Measurements from ENCODE around the gene TRABD.

TRABD gene

DNA sequence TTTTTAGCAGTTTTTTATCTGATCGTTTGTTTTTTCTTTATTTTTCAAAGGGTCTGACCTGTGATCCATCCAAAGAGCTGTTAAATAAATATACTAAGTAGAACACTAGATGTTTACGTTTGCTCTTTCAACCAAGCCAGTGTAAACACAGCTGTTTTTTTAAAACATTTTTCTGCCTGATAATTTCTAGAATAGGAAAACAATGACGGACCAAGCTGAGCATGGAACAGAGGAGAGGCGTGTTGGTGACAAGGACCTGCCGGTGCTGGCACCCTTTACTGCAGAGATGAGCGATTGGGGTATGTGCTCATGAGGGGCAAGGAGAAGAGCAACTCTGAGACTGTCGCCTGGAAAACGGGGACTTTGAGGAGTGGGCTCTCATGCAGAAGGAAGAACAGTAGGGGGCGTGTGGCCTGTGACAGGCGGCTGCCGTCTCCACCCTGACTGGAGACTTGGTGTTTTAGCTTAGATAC lies 43.8 kb upstream of the TRABD start:
- H3K79me1 ChIP-seq (ENCODE audit: low read length) = no peaks in the 10 kb centered on the region
- peaks cover 3 to 5% of the 10 kb centered on the region in 2 experiments for H3K4me1 ChIP-seq (ENCODE audit: control insufficient read depth in 1 of 2, insufficient read depth in 2 of 2, low read length in 2 of 2)
- no peaks in the 10 kb centered on the region for H3K79me2 ChIP-seq (ENCODE audit: control insufficient read depth, insufficient read depth, low read length, poor library complexity)
- H2BK12ac ChIP-seq (ENCODE audit: low read length) = no peak overlapping the region
- no peaks in the 10 kb centered on the region for H3K27me3 ChIP-seq (ENCODE audit: insufficient read depth, low read length)
- no peaks in the 10 kb centered on the region for H3K36me3 ChIP-seq (ENCODE audit: control insufficient read depth in 1 of 2, insufficient read depth in 2 of 2, low read length in 2 of 2)
- no peak overlapping the region for H3K23ac ChIP-seq (ENCODE audit: low read length)
- no CpG with 5 or more reads among the region's 11 CpGs for WGBS (ENCODE audit: extremely low coverage, insufficient coverage, insufficient read length)
- DNase-seq = no peak
- H4K8ac ChIP-seq (ENCODE audit: low read depth, low read length) = no peak overlapping the region
- peaks cover 5% of the 10 kb centered on the region for H3K9me3 ChIP-seq (ENCODE audit: insufficient read depth, low read depth, low read length)
- no peak overlapping the region for H3K4me2 ChIP-seq (ENCODE audit: low read length)
- no peak overlapping the region for H2BK5ac ChIP-seq (ENCODE audit: low read depth, low read length, poor library complexity)
- H2BK120ac ChIP-seq (ENCODE audit: insufficient read depth, low read length, poor library complexity) = no peak overlapping the region
- H4K12ac ChIP-seq (ENCODE audit: low read depth, low read length) = no peak overlapping the region
- no peak overlapping the region for H4K91ac ChIP-seq (ENCODE audit: low read depth, low read length)
- no peak overlapping the region for H3K9ac ChIP-seq (ENCODE audit: low read length)
- H3K27ac ChIP-seq (ENCODE audit: low read depth, low read length) = no peak overlapping the region
- no peak overlapping the region for H3K14ac ChIP-seq (ENCODE audit: low read length)
- H3K4me3 ChIP-seq (ENCODE audit: low read depth, low read length) = no peak overlapping the region
- H2AFZ ChIP-seq (ENCODE audit: insufficient read depth, low read length, poor library complexity) = no peak overlapping the region
- H2AK5ac ChIP-seq (ENCODE audit: low read length) = no peak overlapping the region
- H3K4ac ChIP-seq (ENCODE audit: low read depth, low read length) = no peak overlapping the region
- H3K18ac ChIP-seq (ENCODE audit: low read length) = no peak overlapping the region

DNA sequence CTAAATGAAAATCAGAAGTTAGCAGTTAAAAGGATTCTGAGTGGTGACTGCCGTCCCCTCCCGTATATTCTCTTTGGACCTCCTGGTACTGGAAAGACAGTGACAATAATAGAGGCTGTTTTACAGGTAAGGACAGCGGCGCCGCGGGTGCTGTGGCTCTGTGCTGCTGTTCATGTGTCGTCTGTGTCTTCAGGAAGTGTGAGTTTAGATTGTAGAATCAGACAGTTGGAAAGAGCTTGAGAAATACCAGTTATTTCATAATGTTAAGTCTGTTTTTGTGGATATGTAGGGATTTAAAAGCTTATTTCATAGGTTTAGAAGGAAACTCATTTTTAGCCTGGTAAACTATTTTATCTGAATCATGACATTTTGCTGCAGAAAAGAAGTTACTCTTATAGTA lies 42.6 kb upstream of the TRABD start:
- Histone ChIP-seq H4K8ac (ENCODE audit: low read depth, low read length) (no peak overlapping the region), H3K36me3 (ENCODE audit: control insufficient read depth in 1 of 2, insufficient read depth in 2 of 2, low read length in 2 of 2) (no peaks in the 10 kb centered on the region), H3K14ac (ENCODE audit: low read length) (no peak overlapping the region), H2AK5ac (ENCODE audit: low read length) (no peak overlapping the region), H4K12ac (ENCODE audit: low read depth, low read length) (no peak overlapping the region), H2BK5ac (ENCODE audit: low read depth, low read length, poor library complexity) (no peak overlapping the region), H3K4me1 (ENCODE audit: control insufficient read depth in 1 of 2, insufficient read depth in 2 of 2, low read length in 2 of 2) (peaks cover 3 to 5% of the 10 kb centered on the region in 2 experiments), H3K4me2 (ENCODE audit: low read length) (no peak overlapping the region), H3K9ac (ENCODE audit: low read length) (no peak overlapping the region), H3K23ac (ENCODE audit: low read length) (no peak overlapping the region), H3K9me3 (ENCODE audit: insufficient read depth, low read depth, low read length) (peaks cover 5% of the 10 kb centered on the region), H3K79me1 (ENCODE audit: low read length) (no peaks in the 10 kb centered on the region), H2AFZ (ENCODE audit: insufficient read depth, low read length, poor library complexity) (no peak overlapping the region), H3K4me3 (ENCODE audit: low read depth, low read length) (no peak overlapping the region), H3K27me3 (ENCODE audit: insufficient read depth, low read length) (no peaks in the 10 kb centered on the region), H2BK120ac (ENCODE audit: insufficient read depth, low read length, poor library complexity) (no peak overlapping the region), H2BK12ac (ENCODE audit: low read length) (no peak overlapping the region), H3K79me2 (ENCODE audit: control insufficient read depth, insufficient read depth, low read length, poor library complexity) (no peaks in the 10 kb centered on the region), H3K27ac (ENCODE audit: low read depth, low read length) (no peak overlapping the region), H3K18ac (ENCODE audit: low read length) (no peak overlapping the region), H4K91ac (ENCODE audit: low read depth, low read length) (no peak overlapping the region), H3K4ac (ENCODE audit: low read depth, low read length) (no peak overlapping the region)
- no peak for DNase-seq
- no CpG with 5 or more reads among the region's 7 CpGs for WGBS (ENCODE audit: extremely low coverage, insufficient coverage, insufficient read length)

DNA sequence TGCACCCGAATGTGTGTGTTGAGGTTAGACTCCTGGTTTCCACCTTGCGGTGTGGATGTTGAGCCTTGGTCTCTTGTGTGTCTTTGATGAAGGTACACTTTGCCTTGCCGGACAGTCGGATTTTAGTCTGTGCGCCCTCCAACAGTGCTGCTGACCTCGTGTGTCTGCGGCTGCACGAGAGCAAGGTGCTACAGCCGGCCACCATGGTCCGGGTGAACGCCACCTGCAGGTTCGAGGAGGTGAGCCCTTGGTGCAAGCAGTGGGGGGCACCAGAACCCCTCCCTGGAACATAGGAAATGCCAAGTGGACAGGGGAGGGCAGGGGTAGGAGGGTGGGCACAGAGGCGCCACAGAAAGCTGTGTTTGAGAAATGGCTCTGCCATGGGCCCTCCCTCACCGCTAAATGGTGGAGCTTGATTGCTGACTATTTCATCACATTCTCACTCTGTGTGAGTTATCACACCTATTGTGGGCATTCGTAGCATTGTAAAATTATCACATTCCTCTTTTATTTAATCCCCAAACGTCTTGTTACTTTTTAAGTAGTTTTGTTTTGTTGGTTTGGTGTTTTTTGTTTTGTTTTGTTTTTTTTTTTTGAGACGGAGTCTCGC lies 41.6 kb upstream of the TRABD start:
- H4K12ac ChIP-seq (ENCODE audit: low read depth, low read length) = no peak overlapping the region
- H2AK5ac ChIP-seq (ENCODE audit: low read length) = no peak overlapping the region
- H3K27me3 ChIP-seq (ENCODE audit: insufficient read depth, low read length) = no peaks in the 10 kb centered on the region
- H4K8ac ChIP-seq (ENCODE audit: low read depth, low read length) = no peak overlapping the region
- WGBS (ENCODE audit: extremely low coverage, insufficient coverage, insufficient read length) = no CpG with 5 or more reads among the region's 18 CpGs
- H2BK12ac ChIP-seq (ENCODE audit: low read length) = no peak overlapping the region
- H3K9me3 ChIP-seq (ENCODE audit: insufficient read depth, low read depth, low read length) = peaks cover 5% of the 10 kb centered on the region
- peaks cover 3 to 5% of the 10 kb centered on the region in 2 experiments for H3K4me1 ChIP-seq (ENCODE audit: control insufficient read depth in 1 of 2, insufficient read depth in 2 of 2, low read length in 2 of 2)
- H3K14ac ChIP-seq (ENCODE audit: low read length) = no peak overlapping the region
- H3K79me2 ChIP-seq (ENCODE audit: control insufficient read depth, insufficient read depth, low read length, poor library complexity) = no peaks in the 10 kb centered on the region
- H3K79me1 ChIP-seq (ENCODE audit: low read length) = no peaks in the 10 kb centered on the region
- H2AFZ ChIP-seq (ENCODE audit: insufficient read depth, low read length, poor library complexity) = no peak overlapping the region
- no peak for DNase-seq
- no peak overlapping the region for H3K4me2 ChIP-seq (ENCODE audit: low read length)
- no peak overlapping the region for H3K4me3 ChIP-seq (ENCODE audit: low read depth, low read length)
- no peak overlapping the region for H4K91ac ChIP-seq (ENCODE audit: low read depth, low read length)
- H2BK5ac ChIP-seq (ENCODE audit: low read depth, low read length, poor library complexity) = no peak overlapping the region
- no peak overlapping the region for H3K4ac ChIP-seq (ENCODE audit: low read depth, low read length)
- H2BK120ac ChIP-seq (ENCODE audit: insufficient read depth, low read length, poor library complexity) = no peak overlapping the region
- no peak overlapping the region for H3K18ac ChIP-seq (ENCODE audit: low read length)
- no peaks in the 10 kb centered on the region for H3K36me3 ChIP-seq (ENCODE audit: control insufficient read depth in 1 of 2, insufficient read depth in 2 of 2, low read length in 2 of 2)
- no peak overlapping the region for H3K27ac ChIP-seq (ENCODE audit: low read depth, low read length)
- H3K23ac ChIP-seq (ENCODE audit: low read length) = peak overlapping the region; percentile 24
- H3K9ac ChIP-seq (ENCODE audit: low read length) = no peak overlapping the region

DNA sequence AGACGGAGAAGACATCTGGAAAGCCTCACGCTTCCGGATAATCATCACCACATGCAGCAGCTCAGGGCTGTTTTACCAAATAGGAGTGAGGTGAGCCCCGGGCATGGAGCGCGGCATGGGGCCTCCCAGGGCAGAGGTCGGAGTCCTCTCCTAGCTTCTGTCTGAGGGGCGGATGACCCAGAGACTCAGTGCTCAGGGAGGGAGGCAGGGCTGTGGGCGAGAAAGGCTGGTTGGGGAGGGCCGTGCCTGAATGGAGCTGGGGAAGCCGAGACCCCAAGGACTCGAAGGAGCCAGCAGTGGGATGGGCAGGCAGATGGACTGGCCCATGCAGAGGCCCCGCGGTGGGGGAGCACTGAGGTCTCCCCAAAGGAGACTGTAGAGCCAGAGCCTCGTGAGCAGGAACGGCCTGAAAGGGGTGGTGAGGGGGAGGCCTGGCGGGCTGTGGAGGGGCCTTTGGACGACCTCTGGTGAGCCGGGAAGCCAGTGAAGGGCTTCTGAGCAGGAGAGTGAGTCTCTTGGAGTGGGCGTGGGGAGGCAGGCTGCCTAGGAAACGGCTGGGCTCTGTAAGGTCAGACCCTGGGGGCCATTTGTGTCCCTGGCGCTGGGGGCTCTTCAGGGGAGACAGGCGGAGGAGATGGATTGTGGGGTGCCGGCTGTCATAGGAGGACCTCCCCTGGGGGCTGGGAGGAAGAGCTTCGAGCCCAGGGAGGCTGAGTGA lies 39.8 kb upstream of the TRABD start:
- H3K9me3 ChIP-seq (ENCODE audit: insufficient read depth, low read depth, low read length) = peaks cover 5% of the 10 kb centered on the region
- H3K14ac ChIP-seq (ENCODE audit: low read length) = no peak overlapping the region
- no peak overlapping the region for H3K9ac ChIP-seq (ENCODE audit: low read length)
- no peak overlapping the region for H2BK5ac ChIP-seq (ENCODE audit: low read depth, low read length, poor library complexity)
- H2BK12ac ChIP-seq (ENCODE audit: low read length) = no peak overlapping the region
- H3K27ac ChIP-seq (ENCODE audit: low read depth, low read length) = no peak overlapping the region
- H2AK5ac ChIP-seq (ENCODE audit: low read length) = peak overlapping the region; percentile 3
- H4K12ac ChIP-seq (ENCODE audit: low read depth, low read length) = no peak overlapping the region
- H2BK120ac ChIP-seq (ENCODE audit: insufficient read depth, low read length, poor library complexity) = no peak overlapping the region
- no peak overlapping the region for H3K18ac ChIP-seq (ENCODE audit: low read length)
- WGBS (ENCODE audit: extremely low coverage, insufficient coverage, insufficient read length) = no CpG with 5 or more reads among the region's 25 CpGs
- no peak overlapping the region for H4K91ac ChIP-seq (ENCODE audit: low read depth, low read length)
- H4K8ac ChIP-seq (ENCODE audit: low read depth, low read length) = no peak overlapping the region
- no peaks in the 10 kb centered on the region for H3K79me2 ChIP-seq (ENCODE audit: control insufficient read depth, insufficient read depth, low read length, poor library complexity)
- DNase-seq = no peak
- no peak overlapping the region for H3K4ac ChIP-seq (ENCODE audit: low read depth, low read length)
- H3K27me3 ChIP-seq (ENCODE audit: insufficient read depth, low read length) = no peaks in the 10 kb centered on the region
- no peaks in the 10 kb centered on the region for H3K36me3 ChIP-seq (ENCODE audit: control insufficient read depth in 1 of 2, insufficient read depth in 2 of 2, low read length in 2 of 2)
- H3K4me2 ChIP-seq (ENCODE audit: low read length) = no peak overlapping the region
- H2AFZ ChIP-seq (ENCODE audit: insufficient read depth, low read length, poor library complexity) = no peak overlapping the region
- H3K4me1 ChIP-seq (ENCODE audit: control insufficient read depth in 1 of 2, insufficient read depth in 2 of 2, low read length in 2 of 2) = peaks cover 3 to 5% of the 10 kb centered on the region in 2 experiments
- no peak overlapping the region for H3K4me3 ChIP-seq (ENCODE audit: low read depth, low read length)
- no peak overlapping the region for H3K23ac ChIP-seq (ENCODE audit: low read length)
- no peaks in the 10 kb centered on the region for H3K79me1 ChIP-seq (ENCODE audit: low read length)

Data from trophoblast cell (in vitro differentiated cells and primary cell).